Measurements from ENCODE around the gene TMSB10.

GRCh38 chr2:84942964-84943421, 37.5 kb downstream of the TMSB10 start:
- TF ChIP-seq CTCF (optimal IDR thresholded peaks at IDR 0.05 in 1 of 3, IDR thresholded peaks at IDR 0.05 in 1 of 3, conservative IDR thresholded peaks at IDR 0.05 in 1 of 3; ENCODE audit: extremely low read depth in 1 of 3, insufficient read depth in 2 of 3, low read length in 3 of 3) (no peak), EZH2 (IDR thresholded peaks at IDR 0.05; ENCODE audit: low read length) (no peak)

Data from keratinocyte (primary cell).